OCI-LY7 (cell line): ENCODE data around the gene RGS8. TPM values are rescaled to one million over a fixed set of nuclear protein-coding genes. Genes with fewer than 3 reads are reported as not detected.

ENCODE experiments used
- BruUV-seq: library from RNA; stranded (reverse); fragments of 400-500 nt; replicated peaks from 2 replicates; lab custom pipeline; 2021; lab: Mats Ljungman, UMichigan
- CTCF ChIA-PET: fragments of 300-600 bp; sonication (Branson Sonifier 250); formaldehyde crosslinking; loops from one replicate; lab custom pipeline; 2022; ENCODE audit warnings: antibody characterized with exemption; ENCODE audit not compliant: unreplicated experiment; lab: Charles Lee
- POLR2A ChIA-PET: fragments of 300-600 bp; sonication (Branson Sonifier 250); formaldehyde crosslinking; loops from one replicate; lab custom pipeline; 2022; ENCODE audit warnings: antibody characterized with exemption; lab: Charles Lee
- DNase-seq: peaks from one replicate; pipeline ENCODE4 v3.0.0-alpha.2; 2015; ENCODE audit warnings: low spot score
- H2AFZ ChIP-seq: fragments of 200-600 bp; sonication (generic), shearing (Covaris generic); 2 replicates; pipeline ENCODE4 v1.6.1; 2014; ENCODE audit warnings: mild to moderate bottlenecking, antibody characterized with exemption, low read length, moderate library complexity
- H3K27ac ChIP-seq: fragments of 200-600 bp; sonication (generic); 2 replicates; pipeline ENCODE4 v1.5.1; 2014; ENCODE audit warnings: mixed run types, low read depth, mild to moderate bottlenecking, moderate library complexity, low read length, inconsistent platforms; ENCODE audit not compliant: poor library complexity, severe bottlenecking
- H3K36me3 ChIP-seq: fragments of 200-600 bp; sonication (generic); 2 replicates; pipeline ENCODE4 v1.6.1; 2014; ENCODE audit warnings: mild to moderate bottlenecking, antibody characterized with exemption, low read length, moderate library complexity, mixed read lengths; ENCODE audit not compliant: insufficient read depth
- H3K4me1 ChIP-seq: fragments of 200-600 bp; sonication (generic); 2 replicates; pipeline ENCODE4 v1.5.1; 2014; ENCODE audit warnings: mild to moderate bottlenecking, low read length; ENCODE audit not compliant: insufficient read depth, poor library complexity, severe bottlenecking
- H3K4me2 ChIP-seq: fragments of 200-600 bp; sonication (generic); 2 replicates; pipeline ENCODE4 v1.6.1; 2014; ENCODE audit warnings: mild to moderate bottlenecking, low read length
- H3K4me3 ChIP-seq: fragments of 200-600 bp; sonication (generic); 2 replicates; pipeline ENCODE4 v1.5.1; 2014; ENCODE audit warnings: mild to moderate bottlenecking, low read depth, low read length; ENCODE audit not compliant: poor library complexity, severe bottlenecking
- H3K79me2 ChIP-seq: fragments of 200-600 bp; sonication (generic); 2 replicates; pipeline ENCODE4 v1.6.1; 2016; ENCODE audit warnings: low read depth, mild to moderate bottlenecking, low read length, moderate library complexity, mixed read lengths; ENCODE audit not compliant: insufficient read depth
- H3K9me2 ChIP-seq: fragments of 200-600 bp; sonication (generic); 2 replicates; pipeline ENCODE4 v1.6.1; 2016; ENCODE audit warnings: mild to moderate bottlenecking, low read length, mixed read lengths; ENCODE audit not compliant: insufficient read depth
- H3K9me3 ChIP-seq: fragments of 200-600 bp; sonication (generic); 2 replicates; pipeline ENCODE4 v1.6.1; 2014; ENCODE audit warnings: mild to moderate bottlenecking, mixed run types, low read length, mixed read lengths
- H4K20me1 ChIP-seq: fragments of 200-600 bp; sonication (generic); 2 replicates; pipeline ENCODE4 v1.6.1; 2014; ENCODE audit warnings: mild to moderate bottlenecking, antibody characterized with exemption, low read length, moderate library complexity, mixed read lengths; ENCODE audit not compliant: insufficient read depth
- CTCF ChIP-seq: fragments of 200-600 bp; sonication (generic); conservative IDR thresholded peaks from 2 replicates; pipeline ENCODE4 v1.5.1; 2014; ENCODE audit warnings: mild to moderate bottlenecking, antibody characterized with exemption, low read length, moderate library complexity, mixed read lengths
- EZH2phosphoT487 ChIP-seq: fragments of 200-600 bp; sonication (generic); IDR thresholded peaks from 2 replicates; pipeline ENCODE4 v1.6.1; 2018; ENCODE audit warnings: low read depth, borderline replicate concordance, mild to moderate bottlenecking, mixed run types, antibody characterized with exemption, low read length, moderate library complexity, mixed read lengths
- intact Hi-C: fragments of 100-400 bp; cut with micrococcal nuclease; formaldehyde crosslinking; loops from one replicate; pipeline ENCODE4 v1.10.0; 2022; ENCODE audit not compliant: unreplicated experiment
- total RNA-seq, 2 experiments: library from RNA; depleted of rRNA in 1 of 2; stranded (reverse); fragments of >200 nt in 1 of 2; shearing (Covaris generic) in 1 of 2; gene quantifications; 2 replicates each; pipeline ENCODE4 v1.2.3, GENCODE V29; 2014 to 2022

RGS8 gene
- total RNA-seq, 2 experiments from 2014 or later: 1.2 TPM; not detected in 1

GRCh38 chr1:182682406-182682805 is 2.0 kb downstream of the RGS8 start:
- H3K4me3 ChIP-seq: no peak overlapping the region
- peaks cover 61% of the 10 kb centered on the region for H3K4me1 ChIP-seq
- ChIA-PET CTCF (interaction anchor here (2.2 kb wide), 1 partner anchor 100 kb away, joined by 7 read pairs; no protein-coding TSS in a partner anchor), POLR2A (interaction anchor here (0.6 to 1.4 kb wide), 10 partner anchors 9 to 812 kb away, joined by 3 to 6 read pairs (median 3); no protein-coding TSS in a partner anchor)
- no peak overlapping the region for H3K27ac ChIP-seq
- DNase-seq: no peak
- BruUV-seq: no TSS peak
- H4K20me1 ChIP-seq: no peaks in the 10 kb centered on the region
- no peaks in the 10 kb centered on the region for H3K36me3 ChIP-seq
- H3K4me2 ChIP-seq: peak overlapping the region; percentile 31
- H2AFZ ChIP-seq: no peak overlapping the region
- no peaks in the 10 kb centered on the region for H3K9me2 ChIP-seq
- no peak for TF ChIP-seq CTCF
- TF ChIP-seq EZH2phosphoT487: no peak
- H3K79me2 ChIP-seq: no peaks in the 10 kb centered on the region
- no peaks in the 10 kb centered on the region for H3K9me3 ChIP-seq
- intact Hi-C loops: no loop called here

DNA sequence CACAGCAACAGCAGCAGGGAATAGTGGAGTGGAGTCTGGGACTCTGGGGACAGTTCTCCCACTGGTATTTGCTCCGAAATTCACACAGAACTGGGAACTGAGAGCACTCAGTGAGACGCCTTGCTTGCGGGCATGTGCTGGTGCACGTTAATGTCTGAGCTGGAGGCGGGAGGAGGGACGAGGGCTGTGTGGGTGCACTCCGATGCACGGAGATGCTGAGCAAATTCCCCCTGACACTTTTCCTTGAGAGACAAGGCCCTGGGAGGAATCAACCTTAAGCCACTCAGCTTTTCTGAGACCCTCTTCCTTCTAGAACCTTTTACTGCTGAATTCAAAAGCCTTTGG is 2.8 kb downstream of the RGS8 start:
- H3K4me1 ChIP-seq: peaks cover 69% of the 10 kb centered on the region
- H3K4me2 ChIP-seq: no peak overlapping the region; the same call in 1 of the 2 replicates
- CTCF ChIA-PET: interaction anchor here (0.8 to 2.2 kb wide), 3 partner anchors 27 to 101 kb away, joined by 3 to 7 read pairs (median 6); no protein-coding TSS in a partner anchor
- intact Hi-C loops: no loop called here
- DNase-seq: no peak
- TF ChIP-seq CTCF: no peak
- TF ChIP-seq EZH2phosphoT487: no peak
- no peaks in the 10 kb centered on the region for H3K9me2 ChIP-seq
- no peaks in the 10 kb centered on the region for H3K79me2 ChIP-seq
- no peak overlapping the region for H3K4me3 ChIP-seq
- no peaks in the 10 kb centered on the region for H3K9me3 ChIP-seq
- H3K36me3 ChIP-seq: no peaks in the 10 kb centered on the region
- no peaks in the 10 kb centered on the region for H4K20me1 ChIP-seq
- no peak overlapping the region for H3K27ac ChIP-seq
- POLR2A ChIA-PET: interaction anchor here (0.6 to 1.4 kb wide), 8 partner anchors 9 to 115 kb away, joined by 3 to 5 read pairs (median 3); no protein-coding TSS in a partner anchor
- BruUV-seq: no TSS peak
- no peak overlapping the region for H2AFZ ChIP-seq

DNA sequence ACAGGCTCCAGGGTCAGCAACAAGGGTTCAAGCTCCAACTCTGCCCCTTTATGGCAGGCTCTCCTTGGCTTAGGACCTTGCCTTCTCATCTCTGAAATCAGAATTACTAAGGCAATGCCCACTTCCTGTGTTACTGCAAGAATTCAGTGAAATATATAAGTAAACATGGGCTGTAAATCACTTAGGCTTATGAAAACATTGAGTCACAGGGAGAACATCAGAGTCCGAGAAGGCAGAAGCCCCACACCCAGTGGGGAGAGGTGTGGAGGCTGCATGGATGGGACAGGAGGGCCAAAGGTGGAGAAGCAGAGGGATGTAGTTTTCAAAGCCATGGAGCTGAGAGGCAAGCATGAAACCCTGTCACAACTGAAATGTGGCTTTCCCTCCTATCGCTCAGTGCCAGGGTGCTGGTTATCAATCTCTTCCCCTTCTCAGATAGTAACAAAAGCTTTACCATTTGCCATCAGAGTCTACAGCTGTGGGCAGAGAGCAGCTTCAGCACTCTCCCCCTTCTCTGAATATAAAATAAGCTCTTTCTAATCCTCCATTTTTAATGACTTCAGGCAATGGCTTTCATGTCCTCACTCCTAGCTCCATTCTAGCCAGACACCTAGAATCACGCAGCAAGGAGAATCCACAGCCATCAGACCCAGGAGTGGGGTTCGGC is 3.4 kb downstream of the RGS8 start:
- POLR2A ChIA-PET: interaction anchor here (0.5 to 5.1 kb wide), 11 partner anchors 9 to 121 kb away, joined by 3 to 31 read pairs (median 3); no protein-coding TSS in a partner anchor
- Histone ChIP-seq H3K9me2 (no peaks in the 10 kb centered on the region), H3K36me3 (no peaks in the 10 kb centered on the region), H3K9me3 (no peaks in the 10 kb centered on the region), H3K4me3 (no peak overlapping the region), H3K27ac (no peak overlapping the region), H4K20me1 (no peaks in the 10 kb centered on the region), H3K4me2 (0 out of 2 replicates have a peak overlapping the region, but pooled peaks have one; percentile 5), H3K4me1 (peaks cover 74% of the 10 kb centered on the region), H3K79me2 (no peaks in the 10 kb centered on the region), H2AFZ (0 out of 2 replicates have a peak overlapping the region, but pooled peaks have one; percentile 11)
- intact Hi-C loops: no loop called here
- CTCF ChIA-PET: interaction anchor here (0.8 to 2.2 kb wide), 3 partner anchors 26 to 101 kb away, joined by 3 to 7 read pairs (median 6); no protein-coding TSS in a partner anchor
- no peak for DNase-seq
- TF ChIP-seq EZH2phosphoT487 (no peak), CTCF (no peak)
- BruUV-seq: no TSS peak
